Suprapubic skin (tissue), 4 donors: ENCODE results near the gene CCDC136.

ENCODE experiments used
- POLR2A ChIP-seq, 2 donors: fragments of 450-650 bp; IDR thresholded peaks; one replicate each; pipeline ENCODE4 v1.6.1; 2017; ENCODE audit warnings: antibody characterized with exemption in 2 of 2, mild to moderate bottlenecking in 2 of 2, moderate library complexity in 2 of 2
- POLR2AphosphoS5 ChIP-seq, 3 donors: sonication (generic); formaldehyde crosslinking; IDR thresholded peaks; one replicate each; pipeline ENCODE4 v1.6.1; 2017; ENCODE audit warnings: antibody characterized with exemption in 3 of 3
- TF ChIP-seq, protein P1 (sequence below), 2 donors: fragments of 200-600 bp in 1 of 2; fragments of 450-650 bp in 1 of 2; sonication (generic) in 1 of 2; IDR thresholded peaks; one replicate each; pipeline ENCODE4 v1.5.1; 2016 to 2019; ENCODE audit warnings: antibody characterized with exemption in 2 of 2, mild to moderate bottlenecking in 1 of 2, moderate library complexity in 1 of 2

DNA sequence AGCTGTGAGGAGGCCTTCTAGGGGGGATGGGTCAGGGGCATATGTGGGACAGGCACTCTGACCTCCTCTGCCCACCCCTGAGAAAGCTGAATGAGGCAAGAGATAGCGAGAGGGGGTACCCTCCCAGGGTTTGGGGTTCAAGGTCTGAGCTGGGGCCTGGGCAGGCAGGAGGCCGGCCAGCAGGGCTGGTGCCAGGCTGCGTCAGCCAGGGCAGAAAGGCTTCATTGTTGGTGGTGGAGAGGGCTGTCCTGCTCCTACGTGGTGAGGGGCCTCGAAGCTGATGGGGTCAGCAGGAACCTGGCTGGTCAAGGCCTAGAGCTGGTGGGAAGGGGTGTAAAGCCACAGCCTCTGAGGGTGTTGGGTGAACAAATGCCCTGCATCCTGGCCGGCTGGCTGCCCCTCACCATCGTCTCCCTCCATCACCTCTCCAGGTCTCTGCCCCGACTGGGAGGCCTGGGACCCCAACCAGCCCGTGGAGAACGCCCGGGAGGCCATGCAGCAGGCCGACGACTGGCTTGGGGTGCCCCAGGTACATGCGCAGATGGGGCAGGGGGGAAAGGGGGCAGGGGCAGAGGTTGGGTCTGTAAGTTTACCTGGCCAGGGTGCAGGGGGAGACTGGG, 45.1 kb downstream of the CCDC136 start:
- TF ChIP-seq POLR2A (IDR thresholded peaks at IDR 0.05) (no peak), POLR2AphosphoS5 (IDR thresholded peaks at IDR 0.05) (no peak)
- TF ChIP-seq, protein P1, sequence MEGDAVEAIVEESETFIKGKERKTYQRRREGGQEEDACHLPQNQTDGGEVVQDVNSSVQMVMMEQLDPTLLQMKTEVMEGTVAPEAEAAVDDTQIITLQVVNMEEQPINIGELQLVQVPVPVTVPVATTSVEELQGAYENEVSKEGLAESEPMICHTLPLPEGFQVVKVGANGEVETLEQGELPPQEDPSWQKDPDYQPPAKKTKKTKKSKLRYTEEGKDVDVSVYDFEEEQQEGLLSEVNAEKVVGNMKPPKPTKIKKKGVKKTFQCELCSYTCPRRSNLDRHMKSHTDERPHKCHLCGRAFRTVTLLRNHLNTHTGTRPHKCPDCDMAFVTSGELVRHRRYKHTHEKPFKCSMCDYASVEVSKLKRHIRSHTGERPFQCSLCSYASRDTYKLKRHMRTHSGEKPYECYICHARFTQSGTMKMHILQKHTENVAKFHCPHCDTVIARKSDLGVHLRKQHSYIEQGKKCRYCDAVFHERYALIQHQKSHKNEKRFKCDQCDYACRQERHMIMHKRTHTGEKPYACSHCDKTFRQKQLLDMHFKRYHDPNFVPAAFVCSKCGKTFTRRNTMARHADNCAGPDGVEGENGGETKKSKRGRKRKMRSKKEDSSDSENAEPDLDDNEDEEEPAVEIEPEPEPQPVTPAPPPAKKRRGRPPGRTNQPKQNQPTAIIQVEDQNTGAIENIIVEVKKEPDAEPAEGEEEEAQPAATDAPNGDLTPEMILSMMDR (IDR thresholded peaks at IDR 0.05) = no peak
